Erythroblast (primary cell): ENCODE measurements around the gene TTC27.

ENCODE experiments used
- GATA1 ChIP-seq: IDR thresholded peaks from 2 replicates; pipeline ENCODE4 v1.6.1; 2011; ENCODE audit warnings: low read depth, mild to moderate bottlenecking, control low read depth, low read length, moderate library complexity
- POLR2A ChIP-seq: IDR thresholded peaks from 2 replicates; pipeline ENCODE4 v1.6.1; 2011; ENCODE audit warnings: mild to moderate bottlenecking, low read length

GRCh38 chr2:32805104-32806095, 177.6 kb downstream of the TTC27 start:
- TF ChIP-seq POLR2A (no peak), GATA1 (no peak)
